NT2/D1 (cell line): ENCODE data around the gene ZCCHC3.

Experiments used
- SUZ12 ChIP-seq: IDR thresholded peaks from 2 replicates; pipeline ENCODE4 v1.6.1; 2011; ENCODE audit not compliant: insufficient read length, insufficient read depth; ENCODE audit errors: extremely low read depth
- YY1 ChIP-seq: IDR thresholded peaks from 2 replicates; pipeline ENCODE4 v1.6.1; 2011; ENCODE audit not compliant: insufficient read length, insufficient read depth
- ZNF274 ChIP-seq: IDR thresholded peaks from 2 replicates; pipeline ENCODE4 v1.6.1; 2011; ENCODE audit warnings: mild to moderate bottlenecking, low read depth, low read length

- TF ChIP-seq ZNF274, result no peak
- no peak for TF ChIP-seq SUZ12
- no peak for TF ChIP-seq YY1
These were observed 37.4 kb upstream of the ZCCHC3 start for GRCh38 chr20:259981-260380.
